Progenitor cell of endocrine pancreas (in vitro differentiated cells): ENCODE results near the gene CCDC182. TPM values are rescaled to one million over a fixed set of nuclear protein-coding genes. Genes with fewer than 3 reads are reported as not detected.

Experiments used
- DNase-seq: peaks from one replicate; pipeline ENCODE4 v3.0.0; 2021; ENCODE audit warnings: low spot score; ENCODE audit not compliant: unreplicated experiment
- H3K27ac Mint-ChIP-seq: 2 replicates; pipeline ENCODE4 v1.8.0; 2021; ENCODE audit warnings: mild to moderate bottlenecking, moderate library complexity, mixed read lengths
- H3K27me3 Mint-ChIP-seq: 2 replicates; pipeline ENCODE4 v1.8.0; 2021; ENCODE audit warnings: mixed read lengths
- H3K36me3 Mint-ChIP-seq: 2 replicates; pipeline ENCODE4 v1.8.0; 2022; ENCODE audit warnings: mixed read lengths; ENCODE audit not compliant: insufficient read depth
- H3K4me1 Mint-ChIP-seq: 2 replicates; pipeline ENCODE4 v1.8.0; 2021; ENCODE audit warnings: low read depth, mixed read lengths
- H3K4me3 Mint-ChIP-seq: 2 replicates; pipeline ENCODE4 v1.8.0; 2021; ENCODE audit warnings: low read depth, mild to moderate bottlenecking, moderate library complexity, mixed read lengths
- H3K9me3 Mint-ChIP-seq: 2 replicates; pipeline ENCODE4 v1.8.0; 2021; ENCODE audit warnings: low read depth, mixed read lengths
- CTCF ChIP-seq: fragments of 200-600 bp; sonication (generic); IDR thresholded peaks from one replicate; pipeline ENCODE4 v1.5.0; 2021; ENCODE audit warnings: antibody characterized with exemption, mild to moderate bottlenecking; ENCODE audit not compliant: unreplicated experiment
- total RNA-seq: library from RNA; stranded (reverse); gene quantifications from 2 replicates; pipeline ENCODE4 v1.2.1, GENCODE V29; 2021

Gene CCDC182
- total RNA-seq, 1 donor from 2014 or later = not detected

GRCh38 chr17:57699751-57700219 is 45.3 kb downstream of the CCDC182 start:
- DNase-seq = no peak
- Mint-ChIP-seq H3K27ac (no peak overlapping the region), H3K27me3 (peaks cover 8% of the 10 kb centered on the region), H3K4me1 (no peaks in the 10 kb centered on the region), H3K9me3 (peaks cover 5% of the 10 kb centered on the region), H3K36me3 (peaks cover 3% of the 10 kb centered on the region), H3K4me3 (no peak overlapping the region)
- TF ChIP-seq CTCF = no peak

DNA sequence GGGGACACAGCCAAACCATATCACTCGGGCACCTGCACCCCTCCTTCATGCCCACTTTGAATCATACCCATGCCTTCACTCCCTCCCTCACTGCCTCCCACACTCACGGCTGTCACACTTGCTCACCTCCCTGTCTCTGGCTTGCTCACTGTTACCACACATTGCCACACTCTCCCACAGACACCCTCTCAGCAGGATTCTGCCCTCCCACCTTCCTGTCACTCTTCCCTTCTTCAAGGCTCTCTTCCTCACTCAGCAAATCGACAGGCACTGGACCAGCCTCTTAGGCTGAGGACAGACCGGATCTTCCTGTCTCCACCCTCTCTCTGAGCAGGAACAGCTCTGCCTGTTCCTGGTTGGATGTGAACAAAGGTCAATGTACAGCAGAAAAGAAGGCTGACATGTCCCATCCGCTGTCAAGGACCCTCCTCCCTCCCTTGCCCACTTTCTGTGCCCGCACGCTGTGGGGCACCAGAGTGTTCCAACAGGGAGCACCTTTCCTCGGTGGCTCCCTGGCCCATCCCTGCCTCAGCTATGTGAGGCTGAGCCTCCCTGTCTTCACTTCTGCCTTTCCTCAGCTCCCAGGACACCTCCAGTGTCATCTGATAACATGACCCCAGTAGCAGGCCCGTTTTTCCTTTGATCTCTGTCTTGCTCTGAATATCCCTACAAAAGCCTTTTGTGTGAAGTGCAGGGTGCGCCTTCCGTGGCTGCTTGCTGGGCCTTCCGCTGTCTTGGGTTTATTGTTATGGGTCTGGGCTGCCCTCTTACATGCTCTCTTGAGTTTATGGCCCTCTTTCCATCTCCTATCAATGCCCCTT is 47.0 kb downstream of the CCDC182 start:
- TF ChIP-seq CTCF = no peak
- Mint-ChIP-seq H3K4me3 (no peak overlapping the region), H3K36me3 (no peaks in the 10 kb centered on the region), H3K4me1 (no peaks in the 10 kb centered on the region), H3K9me3 (peaks cover 9% of the 10 kb centered on the region), H3K27me3 (peaks cover 4% of the 10 kb centered on the region), H3K27ac (no peak overlapping the region)
- no peak for DNase-seq

DNA sequence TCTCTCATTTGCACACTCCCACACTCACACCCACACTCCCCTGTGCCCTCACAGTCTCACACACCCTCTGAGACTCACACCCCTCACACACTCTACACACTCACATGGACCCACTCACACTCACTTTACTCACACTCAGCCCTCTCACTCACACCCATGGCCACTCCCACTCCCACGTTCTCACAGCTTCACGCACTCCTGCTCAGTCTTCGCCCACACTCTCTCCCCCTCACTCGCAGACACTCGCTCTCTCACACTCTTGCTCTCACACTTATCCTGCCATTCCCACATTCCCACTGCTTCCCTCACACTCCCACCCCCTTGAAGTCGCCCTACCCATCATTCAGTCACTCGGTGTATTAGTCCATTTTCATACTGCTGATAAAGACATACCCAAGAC is 47.9 kb downstream of the CCDC182 start:
- peaks cover 3% of the 10 kb centered on the region for H3K36me3 Mint-ChIP-seq
- no peak for DNase-seq
- no peak for TF ChIP-seq CTCF

GRCh38 chr17:57696050-57696449 is 49.0 kb downstream of the CCDC182 start:
- H3K9me3 Mint-ChIP-seq = peaks cover 21% of the 10 kb centered on the region
- no peaks in the 10 kb centered on the region for H3K4me1 Mint-ChIP-seq
- H3K27ac Mint-ChIP-seq = no peak overlapping the region
- no peak for TF ChIP-seq CTCF
- H3K4me3 Mint-ChIP-seq = no peak overlapping the region
- no peak for DNase-seq
- peaks cover 3% of the 10 kb centered on the region for H3K36me3 Mint-ChIP-seq
- H3K27me3 Mint-ChIP-seq = peaks cover 4% of the 10 kb centered on the region

More for the DNA sequence above, 47.9 kb downstream of the CCDC182 start:
- no peak overlapping the region for H3K27ac Mint-ChIP-seq
- H3K27me3 Mint-ChIP-seq = peaks cover 4% of the 10 kb centered on the region
- peaks cover 15% of the 10 kb centered on the region for H3K9me3 Mint-ChIP-seq
- H3K4me3 Mint-ChIP-seq = no peak overlapping the region
- H3K4me1 Mint-ChIP-seq = no peaks in the 10 kb centered on the region

Other genes with a start within 250 kb of the CCDC182 start
- gene MRPS23, start 104.7 kb upstream of the CCDC182 start, total RNA-seq = 34.6 and 38.9 TPM in 2 replicates
- gene CUEDC1, start 210.1 kb upstream of the CCDC182 start, total RNA-seq = 29.2 and 30.8 TPM in 2 replicates
- gene VEZF1, start 243.0 kb upstream of the CCDC182 start, total RNA-seq = 103 and 110 TPM in 2 replicates